ENCODE data around the gene LHPP.
"Not testable (repeated sequence)": the region's sequence is repeated elsewhere in the genome, so short reads cannot be mapped to it uniquely, and the experiment has no call there.

Gene LHPP

DNA sequence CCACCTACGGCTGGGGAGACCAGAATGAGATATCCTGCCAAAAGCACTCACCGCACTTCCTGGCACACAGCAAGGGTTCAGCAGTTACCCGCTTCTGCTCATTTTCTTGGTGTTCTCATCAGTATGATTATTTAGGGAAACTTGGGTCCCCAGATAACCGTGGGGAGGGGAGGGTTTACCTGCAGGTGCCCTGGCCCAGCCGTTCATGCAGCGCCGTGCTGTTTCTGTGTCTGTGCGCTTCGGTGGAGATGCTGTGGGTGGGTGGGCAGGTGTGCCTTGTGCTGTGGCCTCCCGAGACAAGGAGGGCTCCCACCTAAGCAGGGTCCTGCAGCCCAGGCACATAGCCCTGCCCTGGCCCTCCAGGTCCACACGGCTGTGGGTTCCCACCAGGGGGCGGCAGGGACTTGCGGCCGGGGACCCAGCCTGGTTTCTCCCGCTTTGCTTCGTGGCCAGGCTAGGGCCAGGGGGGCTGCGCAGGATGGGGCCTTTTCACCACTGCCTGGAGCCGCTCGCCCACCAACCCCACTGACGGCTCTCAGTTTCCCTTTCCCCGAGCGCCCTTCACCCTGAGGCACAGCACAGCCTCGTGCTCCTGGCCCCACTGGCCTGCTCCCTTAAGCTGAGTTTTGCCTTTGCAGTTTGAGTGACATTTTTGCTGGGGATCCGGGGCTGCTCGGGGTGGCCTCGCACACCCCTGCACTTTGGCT is 78.5 kb downstream of the LHPP start:
- FAIRE-seq = no peak

DNA sequence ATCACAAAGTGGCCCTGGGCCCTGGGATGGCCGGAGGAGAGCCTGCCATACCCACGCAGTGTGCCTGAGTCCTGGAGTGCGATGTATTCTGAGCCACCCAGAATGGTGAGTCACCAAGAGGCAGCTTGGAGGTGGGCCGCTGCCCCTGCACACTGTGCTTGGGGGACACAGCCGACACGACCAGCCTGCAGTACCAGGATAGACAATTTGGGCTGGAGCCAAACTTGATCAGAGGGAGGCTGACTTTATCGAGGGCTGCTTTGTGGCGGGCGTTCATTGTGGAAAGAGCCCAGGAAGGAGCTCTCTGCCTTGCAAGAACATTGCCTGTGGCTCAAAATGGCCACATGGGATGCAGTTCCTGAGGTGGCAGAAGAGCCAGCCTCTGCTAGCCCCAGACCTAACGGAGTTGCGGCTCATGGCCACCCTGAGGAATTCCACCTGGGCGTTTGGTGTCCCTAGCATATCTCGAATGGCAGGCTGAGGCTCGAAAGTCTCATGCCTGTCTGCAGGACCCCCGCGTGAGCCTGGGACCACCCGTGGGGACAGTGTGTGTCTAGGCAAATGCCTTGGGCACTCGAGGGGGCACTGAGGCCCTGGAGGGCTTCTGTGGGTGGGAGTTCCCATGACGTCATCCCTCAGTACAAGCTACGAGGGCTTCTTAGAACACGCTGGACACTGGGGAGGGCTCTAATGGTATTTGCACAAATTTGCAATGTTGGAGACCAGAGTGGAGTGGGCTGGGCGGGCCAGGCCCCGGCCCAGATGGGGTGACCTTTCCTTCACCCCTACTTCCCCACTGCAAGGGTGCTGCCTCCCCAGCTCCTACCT is 79.7 kb downstream of the LHPP start:
- FAIRE-seq = no peak

DNA sequence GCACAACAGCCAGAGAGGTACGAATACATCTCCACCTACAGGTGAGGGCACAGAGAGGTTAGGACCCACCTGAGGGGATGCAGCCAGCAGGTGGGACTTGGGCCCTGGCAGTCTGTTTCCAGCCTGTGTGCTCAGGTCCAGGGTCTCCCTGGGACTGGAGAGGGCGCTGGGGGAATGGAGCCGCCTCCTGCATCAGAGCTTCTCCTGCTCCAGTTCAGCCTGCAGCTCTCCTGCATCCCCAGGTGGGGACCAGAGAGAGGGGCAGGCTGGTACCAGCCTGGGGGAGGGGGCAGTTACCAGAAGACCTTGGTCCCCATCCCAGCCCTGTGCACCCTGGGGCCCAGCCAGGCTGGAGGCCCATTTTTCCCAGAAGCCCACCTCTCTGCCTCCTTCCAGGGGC is 80.7 kb downstream of the LHPP start:
- no peak for FAIRE-seq

- no peak for FAIRE-seq
Observed at GRCh38 chr10:124543146-124543545, 81.5 kb downstream of the LHPP start.

DNA sequence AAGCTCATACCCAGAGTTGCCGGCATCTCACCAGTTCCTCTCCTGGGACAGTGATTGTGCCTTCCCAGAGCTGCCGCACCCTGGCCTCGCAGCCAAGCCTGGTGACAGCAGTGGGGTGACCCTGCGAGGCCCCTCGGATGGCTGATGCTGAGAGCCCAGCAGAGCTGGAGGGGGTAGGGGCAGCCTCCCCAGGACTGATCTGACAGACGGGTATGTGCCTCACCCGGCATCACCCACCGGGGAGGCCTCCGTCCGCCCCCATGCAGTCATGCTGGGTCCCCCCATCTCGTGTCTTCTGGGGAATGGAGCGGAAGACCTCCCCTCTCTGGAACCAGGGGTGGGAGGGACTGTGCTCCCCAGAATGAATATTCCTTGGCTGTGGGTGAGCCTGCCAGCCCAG is 82.3 kb downstream of the LHPP start:
- no peak for FAIRE-seq

DNA sequence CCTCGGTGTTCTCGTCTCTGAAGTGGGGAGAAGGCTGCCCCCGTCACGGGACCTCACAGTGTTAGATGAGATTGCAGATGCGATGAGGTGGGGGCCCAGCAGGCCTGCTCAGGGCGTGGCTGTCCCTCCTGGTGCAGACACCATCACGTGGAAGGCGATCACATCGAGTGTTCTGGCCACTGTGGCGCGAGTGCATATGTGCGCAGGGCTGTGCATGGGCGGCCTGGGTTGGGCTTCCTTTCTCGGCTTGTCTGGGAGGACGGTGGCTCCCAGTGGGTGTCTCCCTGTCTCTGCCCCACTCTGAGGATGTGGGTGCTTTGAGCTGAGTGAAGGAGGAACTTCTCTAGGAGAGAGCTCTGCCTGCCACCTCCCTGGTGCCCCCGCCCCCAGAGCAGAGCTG is 83.1 kb downstream of the LHPP start:
- no peak for FAIRE-seq

- FAIRE-seq = no peak
Observed at GRCh38 chr10:124545351-124546054, 83.9 kb downstream of the LHPP start.

DNA sequence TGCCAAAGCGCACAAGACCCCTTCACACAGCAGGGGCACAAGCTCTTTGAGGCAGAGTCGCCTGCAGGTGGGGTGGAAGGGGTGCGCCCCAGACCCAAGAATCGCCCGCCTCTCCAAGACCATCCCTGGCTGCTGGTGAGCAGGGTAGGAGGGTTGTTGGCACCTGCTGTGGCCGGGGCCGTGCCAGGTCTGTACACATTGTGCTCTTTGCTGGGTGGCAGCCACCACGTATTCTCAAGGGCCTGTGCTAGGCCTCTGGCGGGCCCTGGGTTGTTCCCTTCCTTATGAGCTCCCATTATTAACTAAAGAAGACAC is 84.4 kb downstream of the LHPP start:
- FAIRE-seq = no peak

DNA sequence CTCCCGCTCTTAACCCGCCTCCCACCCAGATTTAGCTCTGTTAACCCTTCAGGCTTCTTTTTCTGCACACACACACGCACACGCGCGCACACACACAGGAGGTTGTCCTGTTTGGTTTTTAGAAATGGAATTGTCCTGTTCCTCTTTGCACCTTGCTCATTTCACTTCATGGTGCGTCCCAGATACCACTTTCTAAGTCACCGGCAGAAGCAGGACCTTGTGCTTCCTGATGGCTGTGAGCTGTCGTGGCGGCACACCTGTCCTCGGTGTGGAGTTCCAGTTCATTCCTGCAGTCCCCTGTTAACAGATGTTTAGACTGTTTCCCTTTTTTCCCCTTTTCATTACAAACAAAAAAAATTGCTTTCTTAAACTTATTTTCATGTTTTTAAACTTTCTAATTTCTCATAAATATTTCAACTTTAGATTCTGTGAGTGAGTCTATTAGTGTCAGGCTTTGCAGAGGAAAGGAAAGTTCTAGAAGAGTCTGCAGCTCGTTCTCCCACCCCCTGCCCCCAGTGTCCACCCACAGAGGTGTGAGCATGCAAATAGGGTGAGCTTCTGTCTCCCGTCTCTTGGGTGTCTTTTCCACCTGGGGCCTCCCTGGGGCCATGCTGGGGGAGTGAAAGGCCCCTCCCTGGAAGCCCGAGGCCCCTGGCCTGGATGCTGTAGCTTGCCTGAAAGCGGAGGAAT is 85.5 kb downstream of the LHPP start:
- FAIRE-seq = no peak

DNA sequence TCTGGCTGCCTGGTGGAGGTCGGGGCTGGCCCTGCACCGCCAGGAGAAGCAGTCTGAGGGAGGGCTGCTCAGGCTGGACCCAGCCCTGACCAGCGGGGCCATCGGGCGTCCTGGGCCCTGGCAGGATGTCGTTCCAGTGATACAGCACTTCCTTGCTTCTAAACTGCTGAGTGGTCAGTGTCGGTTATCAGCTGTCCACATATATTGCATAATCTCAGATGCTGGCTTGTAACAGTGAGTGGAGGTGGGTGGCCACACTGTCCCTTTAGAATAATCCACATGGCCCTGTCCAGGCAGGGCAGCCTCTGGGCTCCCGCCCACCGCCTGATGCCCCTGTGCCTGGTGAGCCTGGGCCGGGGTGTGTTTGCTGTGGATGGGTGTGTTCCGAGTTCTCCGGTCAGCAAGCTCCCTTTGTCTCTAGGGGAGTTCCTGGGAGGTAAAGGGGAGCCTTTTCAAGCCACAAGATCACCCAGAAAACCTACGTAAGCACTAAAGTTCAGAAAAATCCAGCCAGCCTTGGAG is 86.1 kb downstream of the LHPP start:
- FAIRE-seq = no peak

- FAIRE-seq = not testable (repeated sequence)
Observed at GRCh38 chr10:124549171-124549570, 87.5 kb downstream of the LHPP start.

GRCh38 chr10:124550293-124551034 is 88.8 kb downstream of the LHPP start:
- no peak for FAIRE-seq

- no peak for FAIRE-seq
Observed at GRCh38 chr10:124551097-124551496, 89.5 kb downstream of the LHPP start.

- no peak for FAIRE-seq
Observed at GRCh38 chr10:124551755-124552154, 90.1 kb downstream of the LHPP start.

DNA sequence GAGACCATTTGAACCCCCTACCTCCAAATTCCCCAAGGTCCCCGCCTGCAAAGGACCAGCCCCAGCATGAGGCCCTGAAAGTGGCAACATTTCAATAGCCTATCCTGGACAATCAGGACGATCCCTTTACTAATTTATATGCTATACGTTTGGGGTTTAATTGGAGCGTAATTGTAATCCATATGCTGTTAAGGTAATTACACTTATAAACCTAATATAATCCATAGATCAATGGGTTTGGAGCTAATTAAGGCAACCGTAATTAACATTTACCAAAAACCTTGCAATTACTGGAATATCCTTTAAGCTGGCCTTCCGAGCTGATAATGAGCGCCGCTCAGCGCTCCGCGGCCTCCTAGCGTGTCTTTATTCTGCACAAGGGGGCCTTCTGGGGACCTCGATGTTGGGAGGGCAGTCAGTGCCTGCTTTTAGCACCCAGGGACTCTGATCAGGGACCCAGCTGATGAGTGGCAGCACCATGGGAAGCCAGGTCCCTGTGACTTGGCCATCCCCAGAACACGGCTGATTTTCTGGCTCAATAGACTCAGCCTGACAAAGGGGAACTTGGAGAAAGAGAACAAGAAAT is 91.2 kb downstream of the LHPP start:
- no peak for FAIRE-seq

- FAIRE-seq = no peak
Observed at GRCh38 chr10:124554085-124554858, 92.6 kb downstream of the LHPP start.

DNA sequence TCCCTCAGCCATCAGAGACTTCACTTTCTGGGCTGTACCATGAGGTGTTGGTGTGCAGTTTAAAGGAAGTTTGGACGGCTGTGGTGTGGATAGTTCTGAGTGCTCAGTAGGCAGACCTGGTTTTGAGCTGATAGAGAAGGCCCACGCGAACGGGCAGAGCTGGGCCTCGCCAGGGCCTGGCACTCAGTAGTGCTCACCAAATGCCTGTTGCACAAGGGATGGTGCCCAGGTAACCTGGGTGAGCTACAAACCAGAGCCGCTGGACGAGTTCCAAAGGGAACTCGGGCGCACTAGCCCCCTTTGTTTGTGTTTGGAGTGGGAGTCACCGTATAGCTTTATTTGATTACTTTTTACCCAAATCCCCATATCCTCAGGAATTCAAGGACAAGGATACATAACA is 95.5 kb downstream of the LHPP start:
- no peak for FAIRE-seq

DNA sequence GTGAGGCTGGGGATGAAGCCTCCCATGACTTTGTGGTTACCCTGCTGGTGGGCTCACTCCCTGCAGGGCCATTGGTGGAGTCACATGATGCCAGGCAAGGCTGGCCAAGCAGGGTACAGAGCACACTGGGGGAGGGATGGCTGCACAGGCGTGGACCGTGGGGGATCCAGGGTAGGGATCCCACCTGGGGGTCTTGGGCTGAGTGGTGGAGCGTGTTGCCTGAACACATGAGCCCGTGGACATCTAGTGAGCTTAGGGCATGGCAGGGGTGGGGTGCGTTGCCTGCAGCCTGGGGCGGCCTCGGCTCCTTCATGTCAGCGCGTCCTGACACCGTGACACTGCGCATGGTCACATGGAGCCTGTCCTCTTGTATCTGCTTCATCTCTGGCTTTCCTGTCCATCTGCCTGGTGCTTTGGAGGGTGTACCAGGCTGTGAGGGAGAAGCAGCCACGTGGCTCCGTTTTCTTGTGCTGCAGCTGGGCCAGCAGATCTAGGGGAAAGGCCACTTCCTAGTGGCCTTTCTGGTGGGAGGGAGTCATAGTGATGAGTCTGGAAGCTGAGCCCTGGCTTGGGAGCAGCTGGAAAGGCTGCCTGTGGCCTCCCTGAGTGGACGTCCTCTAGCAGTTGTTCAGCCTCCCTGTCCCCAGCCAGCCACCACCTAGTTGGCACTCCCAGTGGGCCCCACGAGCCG is 96.2 kb downstream of the LHPP start:
- FAIRE-seq = no peak

DNA sequence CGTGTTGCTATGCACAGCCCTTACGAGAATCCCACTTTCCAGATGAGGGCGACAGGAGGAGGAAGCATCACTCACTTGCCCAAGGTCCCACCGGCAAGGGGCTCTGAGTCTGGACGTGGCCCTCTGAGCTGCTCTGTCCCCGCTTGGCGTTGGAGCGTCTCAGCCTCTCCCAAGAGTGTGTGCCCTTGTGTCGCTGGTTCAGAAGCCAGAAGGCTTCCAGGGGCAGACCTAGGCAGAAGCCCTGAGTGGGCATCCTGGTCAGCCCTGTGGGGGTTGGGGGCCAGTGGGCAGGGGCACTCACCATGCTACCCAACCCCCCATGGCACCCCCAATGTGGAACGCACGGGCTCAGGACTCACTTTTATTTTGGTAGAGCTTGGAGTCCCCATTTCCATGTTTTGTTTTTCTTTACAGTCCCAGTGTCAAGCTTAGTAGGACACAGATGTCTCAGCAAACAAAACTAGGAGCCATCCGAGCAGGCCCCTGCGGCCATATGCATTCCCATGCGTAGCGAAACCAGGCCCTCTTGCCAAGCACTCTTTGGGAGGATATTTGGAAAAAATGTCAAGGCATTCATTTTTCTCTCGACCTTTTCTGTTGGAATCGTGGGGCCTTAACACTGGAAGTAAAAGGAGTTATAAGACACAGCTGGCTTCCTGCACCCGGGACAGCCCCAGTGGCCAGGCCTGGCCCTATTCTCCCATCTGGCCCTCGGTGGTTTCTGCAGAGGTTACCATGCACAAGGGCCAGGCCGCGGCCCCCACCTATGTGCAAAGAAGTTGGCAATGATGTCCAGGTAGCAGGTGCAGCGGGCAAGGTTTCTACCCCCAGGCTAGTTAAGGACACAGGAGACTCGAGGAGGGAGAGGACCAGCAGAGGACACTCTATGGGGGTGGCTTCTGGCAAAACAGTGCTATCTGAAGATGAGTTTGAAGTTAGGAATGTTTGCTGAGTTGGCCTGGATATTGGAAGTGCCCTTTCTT is 97.0 kb downstream of the LHPP start:
- no peak for FAIRE-seq
